GDM1 (cell line): ENCODE results near the gene GAB4.

Source experiments
- DNase-seq: peaks from one replicate; lab custom pipeline; 2025; lab: John Stamatoyannopoulos, UW

The GAB4 gene

GRCh38 chr22:16914006-16914405, 94.0 kb downstream of the GAB4 start:
- no peak for DNase-seq

- no peak for DNase-seq
Observed at GRCh38 chr22:16912281-16912680, 95.7 kb downstream of the GAB4 start.
